ENCODE measurements around the gene PCP4. TPM values are rescaled to one million over a fixed set of nuclear protein-coding genes. Genes with fewer than 3 reads are reported as not detected.

PCP4 gene
- total RNA-seq = not detected

- Mint-ChIP-seq H3K9me3 (no peaks in the 10 kb centered on the region), H3K27me3 (no peaks in the 10 kb centered on the region), H3K4me3 (no peak within 1 kb of the TSS), H3K27ac (no peak within 1 kb of the TSS), H3K4me1 (no peaks in the 10 kb centered on the region), H3K36me3 (ENCODE audit: low read depth) (no peaks in the 10 kb centered on the region)
- ChIA-PET POLR2A (no interaction called here), CTCF (interaction anchor here (0.6 kb wide), 1 partner anchor 961 kb away, joined by 4 read pairs; no protein-coding TSS in a partner anchor)
- peak; percentile 31 for DNase-seq
Observed at GRCh38 chr21:39867198-39867650, at the start of gene PCP4. TSS of gene PCP4 (plus strand) at chr21:39867438. CDS start at chr21:39867502, 64 bp downstream.

DNA sequence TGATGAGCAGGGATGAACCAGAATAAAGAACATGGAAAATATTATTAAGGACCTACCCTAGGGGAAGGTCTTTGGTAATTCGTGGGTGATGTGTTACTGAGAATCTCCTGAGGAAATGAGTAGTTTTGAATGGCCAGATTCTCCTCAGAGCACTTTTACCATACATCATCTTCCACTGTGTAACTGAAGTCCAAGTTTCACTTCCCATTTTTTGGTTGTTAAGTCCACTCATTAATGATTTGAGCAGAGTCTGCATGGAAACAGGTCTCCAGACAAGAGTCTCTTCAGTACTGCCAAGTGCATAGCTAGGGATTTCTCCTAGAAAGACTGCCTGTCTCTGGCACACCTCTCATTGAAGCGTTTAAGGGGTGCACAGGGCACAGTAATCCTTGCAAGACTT lies 48.7 kb upstream of the PCP4 start:
- ChIA-PET POLR2A (no interaction called here), CTCF (no interaction called here)
- Mint-ChIP-seq H3K36me3 (ENCODE audit: low read depth) (no peaks in the 10 kb centered on the region), H3K27ac (no peak overlapping the region), H3K4me1 (no peaks in the 10 kb centered on the region), H3K27me3 (no peaks in the 10 kb centered on the region), H3K4me3 (no peak overlapping the region), H3K9me3 (peaks cover 7% of the 10 kb centered on the region)
- no peak for DNase-seq

GRCh38 chr21:39822042-39822441 lies 45.2 kb upstream of the PCP4 start:
- peaks cover 9% of the 10 kb centered on the region for H3K9me3 Mint-ChIP-seq
- ChIA-PET CTCF (no interaction called here), POLR2A (no interaction called here)
- no peak overlapping the region for H3K4me3 Mint-ChIP-seq
- no peak overlapping the region for H3K27ac Mint-ChIP-seq
- DNase-seq = no peak
- H3K36me3 Mint-ChIP-seq (ENCODE audit: low read depth) = no peaks in the 10 kb centered on the region
- no peaks in the 10 kb centered on the region for H3K4me1 Mint-ChIP-seq
- peaks cover 2% of the 10 kb centered on the region for H3K27me3 Mint-ChIP-seq

- no peak for DNase-seq
- no peaks in the 10 kb centered on the region for H3K4me1 Mint-ChIP-seq
- no peak overlapping the region for H3K4me3 Mint-ChIP-seq
- no peak overlapping the region for H3K27ac Mint-ChIP-seq
- peaks cover 2% of the 10 kb centered on the region for H3K27me3 Mint-ChIP-seq
- H3K9me3 Mint-ChIP-seq = peaks cover 6% of the 10 kb centered on the region
- ChIA-PET CTCF (no interaction called here), POLR2A (no interaction called here)
- no peaks in the 10 kb centered on the region for H3K36me3 Mint-ChIP-seq (ENCODE audit: low read depth)
Observed at GRCh38 chr21:39825250-39825649, 42.0 kb upstream of the PCP4 start.

GRCh38 chr21:39834543-39834942 lies 32.7 kb upstream of the PCP4 start:
- H3K4me1 Mint-ChIP-seq = no peaks in the 10 kb centered on the region
- ChIA-PET POLR2A (no interaction called here), CTCF (no interaction called here)
- H3K36me3 Mint-ChIP-seq (ENCODE audit: low read depth) = no peaks in the 10 kb centered on the region
- DNase-seq = no peak
- no peaks in the 10 kb centered on the region for H3K27me3 Mint-ChIP-seq
- H3K4me3 Mint-ChIP-seq = no peak overlapping the region
- H3K9me3 Mint-ChIP-seq = no peaks in the 10 kb centered on the region
- no peak overlapping the region for H3K27ac Mint-ChIP-seq

- H3K4me3 Mint-ChIP-seq = no peak overlapping the region
Observed at GRCh38 chr21:39837861-39838359, 29.3 kb upstream of the PCP4 start.

GRCh38 chr21:39840373-39841097 lies 26.7 kb upstream of the PCP4 start:
- Mint-ChIP-seq H3K27ac (no peak overlapping the region), H3K9me3 (no peaks in the 10 kb centered on the region), H3K4me3 (no peak overlapping the region), H3K4me1 (no peaks in the 10 kb centered on the region), H3K27me3 (no peaks in the 10 kb centered on the region), H3K36me3 (ENCODE audit: low read depth) (no peaks in the 10 kb centered on the region)
- POLR2A ChIA-PET = no interaction called here
- CTCF ChIA-PET = no interaction called here
- no peak for DNase-seq

More at GRCh38 chr21:39837861-39838359, 29.3 kb upstream of the PCP4 start:
- no peak overlapping the region for H3K27ac Mint-ChIP-seq
- no peaks in the 10 kb centered on the region for H3K27me3 Mint-ChIP-seq
- no peaks in the 10 kb centered on the region for H3K9me3 Mint-ChIP-seq
- H3K4me1 Mint-ChIP-seq = no peaks in the 10 kb centered on the region
- ChIA-PET POLR2A (no interaction called here), CTCF (no interaction called here)
- H3K36me3 Mint-ChIP-seq (ENCODE audit: low read depth) = no peaks in the 10 kb centered on the region
- DNase-seq = no peak

- CTCF ChIA-PET = interaction anchor here (1.5 kb wide), 1 partner anchor 9 kb away, joined by 4 read pairs; no protein-coding TSS in a partner anchor
Observed at GRCh38 chr21:39842741-39843459, 24.3 kb upstream of the PCP4 start.

GRCh38 chr21:39843483-39843882 lies 23.8 kb upstream of the PCP4 start:
- Mint-ChIP-seq H3K36me3 (ENCODE audit: low read depth) (no peaks in the 10 kb centered on the region), H3K9me3 (no peaks in the 10 kb centered on the region), H3K4me3 (no peak overlapping the region), H3K4me1 (no peaks in the 10 kb centered on the region), H3K27ac (no peak overlapping the region), H3K27me3 (no peaks in the 10 kb centered on the region)
- ChIA-PET POLR2A (no interaction called here), CTCF (interaction anchor here (1.5 kb wide), 1 partner anchor 8 kb away, joined by 4 read pairs; no protein-coding TSS in a partner anchor)
- no peak for DNase-seq

More at GRCh38 chr21:39842741-39843459, 24.3 kb upstream of the PCP4 start:
- Mint-ChIP-seq H3K9me3 (no peaks in the 10 kb centered on the region), H3K27me3 (no peaks in the 10 kb centered on the region), H3K4me1 (no peaks in the 10 kb centered on the region), H3K27ac (no peak overlapping the region), H3K36me3 (ENCODE audit: low read depth) (no peaks in the 10 kb centered on the region), H3K4me3 (no peak overlapping the region)
- DNase-seq = no peak
- POLR2A ChIA-PET = no interaction called here

DNA sequence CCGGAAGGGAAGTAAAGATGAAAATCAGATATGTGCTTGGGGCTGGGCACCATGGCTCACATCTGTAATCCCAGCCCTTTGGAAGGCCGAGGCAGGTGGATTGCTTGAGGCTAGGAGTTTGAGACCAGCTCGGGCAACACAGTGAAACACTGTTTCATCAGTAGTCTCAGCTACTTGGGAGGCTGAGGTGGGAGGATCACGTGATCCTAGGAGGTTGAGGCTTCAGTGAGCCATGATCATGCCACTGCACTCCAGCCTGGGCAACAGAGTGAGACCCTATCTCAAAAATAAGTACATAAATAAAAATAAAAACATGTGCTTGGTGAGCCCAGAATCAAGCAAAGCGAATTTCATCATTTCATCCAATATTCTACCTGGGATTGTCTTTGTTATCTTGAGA lies 23.3 kb upstream of the PCP4 start:
- ChIA-PET CTCF (no interaction called here), POLR2A (no interaction called here)
- Mint-ChIP-seq H3K4me3 (no peak overlapping the region), H3K9me3 (no peaks in the 10 kb centered on the region), H3K36me3 (ENCODE audit: low read depth) (no peaks in the 10 kb centered on the region), H3K27me3 (no peaks in the 10 kb centered on the region), H3K4me1 (no peaks in the 10 kb centered on the region), H3K27ac (no peak overlapping the region)
- DNase-seq = no peak

DNA sequence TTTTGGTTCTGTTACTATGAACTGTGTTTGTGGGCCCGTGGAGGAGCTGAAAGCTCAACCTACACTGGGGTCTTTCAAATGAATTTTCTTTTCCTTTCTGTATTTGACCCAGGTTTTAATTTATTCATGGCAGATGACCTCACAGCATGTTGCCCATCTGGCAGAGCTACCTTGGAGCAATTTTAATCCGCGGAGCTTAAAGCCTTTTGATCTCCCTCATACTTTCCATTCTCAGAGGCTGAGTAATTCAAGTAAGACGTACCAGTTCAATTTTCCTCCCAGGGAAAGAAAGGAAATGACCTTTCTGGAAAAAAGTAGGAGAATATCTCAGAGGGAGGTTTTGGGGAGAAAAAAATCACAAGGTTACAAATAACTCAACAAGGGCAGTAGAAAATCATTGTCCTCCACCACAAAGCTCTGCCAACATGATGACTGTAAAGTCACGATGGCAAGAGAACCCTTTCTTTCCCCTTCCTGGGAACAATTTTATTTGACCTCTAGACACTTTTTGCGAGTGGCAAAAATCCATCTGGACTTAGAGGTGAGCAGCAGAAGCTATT lies 21.6 kb upstream of the PCP4 start:
- Mint-ChIP-seq H3K9me3 (peaks cover 3% of the 10 kb centered on the region), H3K4me1 (no peaks in the 10 kb centered on the region), H3K27ac (no peak overlapping the region), H3K36me3 (ENCODE audit: low read depth) (no peaks in the 10 kb centered on the region), H3K4me3 (no peak overlapping the region), H3K27me3 (no peaks in the 10 kb centered on the region)
- CTCF ChIA-PET = interaction anchor here (1.1 kb wide), 1 partner anchor 9 kb away, joined by 4 read pairs; no protein-coding TSS in a partner anchor
- POLR2A ChIA-PET = no interaction called here
- no peak for DNase-seq

DNA sequence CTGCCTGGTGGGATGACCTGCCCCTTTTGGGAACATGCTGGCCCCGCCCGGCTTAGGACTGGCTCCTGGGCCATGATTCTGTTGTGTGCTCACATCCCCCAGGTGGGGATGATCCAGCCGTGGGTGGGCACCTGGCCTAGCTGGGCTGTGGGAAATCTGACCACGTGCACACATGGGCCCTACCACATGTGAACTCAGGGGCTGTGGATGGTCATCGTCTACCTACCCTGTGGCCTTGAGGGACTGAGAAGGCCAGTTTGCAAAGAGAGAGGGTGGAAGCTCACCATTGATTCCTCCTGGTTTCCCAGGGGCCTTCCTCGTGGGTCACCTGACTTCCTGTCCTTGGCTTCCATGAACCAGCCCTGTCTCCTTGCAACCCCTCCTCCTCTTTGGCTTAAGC lies 19.4 kb upstream of the PCP4 start:
- CTCF ChIA-PET = no interaction called here
- POLR2A ChIA-PET = no interaction called here
- no peaks in the 10 kb centered on the region for H3K4me1 Mint-ChIP-seq
- H3K27ac Mint-ChIP-seq = no peak overlapping the region
- H3K9me3 Mint-ChIP-seq = peaks cover 3% of the 10 kb centered on the region
- DNase-seq = no peak
- H3K4me3 Mint-ChIP-seq = no peak overlapping the region
- no peaks in the 10 kb centered on the region for H3K36me3 Mint-ChIP-seq (ENCODE audit: low read depth)
- H3K27me3 Mint-ChIP-seq = no peaks in the 10 kb centered on the region

DNA sequence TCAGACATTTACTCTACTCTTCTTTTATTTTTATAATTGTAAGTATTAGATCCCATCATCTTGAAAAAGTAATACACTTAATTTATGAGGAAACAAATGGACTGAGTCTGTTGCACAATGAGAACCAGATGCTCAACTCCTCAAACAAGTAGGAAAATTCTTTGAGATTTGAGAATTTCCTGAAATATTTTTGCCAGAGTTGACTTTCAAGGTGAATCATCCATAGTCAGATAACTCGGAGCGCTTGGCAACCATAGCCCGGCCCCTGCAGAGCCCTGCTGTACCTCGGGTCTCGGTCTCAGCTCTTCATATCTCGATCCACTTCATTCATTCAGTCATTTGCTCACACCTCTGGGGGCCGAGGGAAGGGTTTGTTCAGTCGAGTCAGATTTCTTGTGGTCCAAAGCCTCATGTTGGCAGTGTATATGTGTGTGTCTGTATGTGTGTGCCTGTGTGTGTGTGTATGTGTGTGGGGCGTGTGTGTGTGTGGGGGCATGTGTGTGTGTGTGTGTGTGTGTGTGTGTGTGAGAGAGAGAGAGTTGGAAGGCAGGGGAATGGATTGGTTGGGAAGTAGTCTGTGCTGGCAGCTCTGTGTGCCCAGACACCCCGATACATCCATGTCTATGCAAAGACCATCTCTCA lies 18.1 kb upstream of the PCP4 start:
- DNase-seq = no peak
- H3K27ac Mint-ChIP-seq = no peak overlapping the region
- H3K4me1 Mint-ChIP-seq = no peaks in the 10 kb centered on the region
- no peaks in the 10 kb centered on the region for H3K36me3 Mint-ChIP-seq (ENCODE audit: low read depth)
- ChIA-PET CTCF (no interaction called here), POLR2A (no interaction called here)
- H3K9me3 Mint-ChIP-seq = peaks cover 5% of the 10 kb centered on the region
- no peaks in the 10 kb centered on the region for H3K27me3 Mint-ChIP-seq
- H3K4me3 Mint-ChIP-seq = no peak overlapping the region

Measured in activated CD4-positive, alpha-beta T cell treated with anti-CD3 and anti-CD28 coated beads, Interleukin-2, amount 10 ng/mL, durations not matched to agents 7 days and 5 days (primary cell).